K562 (cell line): Measurements from ENCODE around the gene MAP1S. TPM values are rescaled to one million over a fixed set of nuclear protein-coding genes. Genes with fewer than 3 reads are reported as not detected.
A peak's percentile ranks its signal among the peaks of the same experiment; 100 is the strongest.

ENCODE experiments used
- ATAC-seq: fragments of 200-7000 bp; cut with Tn5 transposase; 3 replicates; pipeline ENCODE4 v1.9.1; 2020; ENCODE audit warnings: moderate library complexity
- BruUV-seq: library from RNA; stranded (reverse); fragments of 400-500 nt; replicated peaks from 2 replicates; lab custom pipeline; 2021; lab: Mats Ljungman, UMichigan
- CTCF ChIA-PET: fragments of 300-600 bp; formaldehyde crosslinking; extraction: SDS; loops from one replicate; lab custom pipeline; 2021; ENCODE audit warnings: low intra/inter-chr PET ratio; lab: Yijun Ruan, JAX
- POLR2A ChIA-PET: fragments of 300-600, 350-650 bp; sonication (Branson Sonifier 250); formaldehyde crosslinking; extraction: SDS; loops from one replicate; lab custom pipeline; 2021; ENCODE audit warnings: antibody characterized with exemption, inconsistent platforms; lab: Yijun Ruan, JAX
- DNase-seq, 4 experiments: peaks; one replicate each; pipeline versions ENCODE4 v3.0.0 to v3.0.0-alpha.2; 2011 to 2018; ENCODE audit warnings: low spot score in 3 of 4, mixed read lengths in 3 of 4; ENCODE audit errors: extremely low read depth in 1 of 4
- FAIRE-seq: peaks from 2 replicates; lab custom pipeline; 2011; peaks lifted over from hg19 to GRCh38; lab: Jason Lieb, UNC
- H2AFZ ChIP-seq: 2 replicates; pipeline ENCODE4 v1.6.0; 2011; ENCODE audit warnings: low read depth, low read length, control low read depth, inconsistent platforms
- H3K27ac ChIP-seq: fragments of 200-600 bp; 3 replicates; pipeline ENCODE4 v1.8.0; 2011; ENCODE audit warnings: low read depth, mild to moderate bottlenecking, control low read depth, inconsistent platforms, low read length, moderate library complexity, mixed read lengths; ENCODE audit errors: extremely low read depth
- H3K27me3 ChIP-seq, 2 experiments: fragments of 300-600 bp in 1 of 2; 2 replicates in 1 of 2; 3 replicates in 1 of 2; pipeline versions ENCODE4 v1.6.0 to v1.8.0; 2011; ENCODE audit warnings: inconsistent platforms in 2 of 2, low read length in 2 of 2, mild to moderate bottlenecking in 1 of 2, mixed read lengths in 1 of 2, moderate library complexity in 1 of 2; ENCODE audit not compliant: control insufficient read depth in 2 of 2, insufficient read depth in 2 of 2
- H3K36me3 ChIP-seq: fragments of 300-600 bp; 3 replicates; pipeline ENCODE4 v1.8.0; 2011; ENCODE audit warnings: mild to moderate bottlenecking, low read length, inconsistent platforms; ENCODE audit not compliant: control insufficient read depth, insufficient read depth
- H3K4me1 ChIP-seq, 2 experiments: fragments of 200-600 bp in 1 of 2; replicated peaks in 1 of 2; 2 replicates in 1 of 2; 3 replicates in 1 of 2; pipeline versions ENCODE4 v1.5.1 to v1.8.0; 2011; ENCODE audit warnings: inconsistent platforms in 2 of 2, low read length in 2 of 2, mild to moderate bottlenecking in 1 of 2, mixed read lengths in 1 of 2, moderate library complexity in 1 of 2; ENCODE audit not compliant: control insufficient read depth in 2 of 2, insufficient read depth in 2 of 2
- H3K4me2 ChIP-seq: 2 replicates; pipeline ENCODE4 v1.6.1; 2011; ENCODE audit warnings: low read length, control low read depth, inconsistent platforms, mixed read lengths; ENCODE audit not compliant: insufficient read depth
- H3K4me3 ChIP-seq: fragments of 200-600 bp; sonication (generic), shearing (Covaris generic); 2 replicates; pipeline ENCODE4 v1.5.1; 2016; ENCODE audit warnings: control low read depth, inconsistent platforms
- H3K79me2 ChIP-seq: fragments of 200-600 bp; 3 replicates; pipeline ENCODE4 v1.8.0; 2011; ENCODE audit warnings: low read length, inconsistent platforms; ENCODE audit not compliant: control insufficient read depth, insufficient read depth
- H3K9ac ChIP-seq, 2 experiments: 2 replicates each; pipeline versions ENCODE4 v1.6.0 to v1.6.1; 2011; ENCODE audit warnings: low read depth in 2 of 2, low read length in 2 of 2, control low read depth in 1 of 2, inconsistent platforms in 1 of 2, mild to moderate bottlenecking in 1 of 2, mixed read lengths in 1 of 2; ENCODE audit not compliant: insufficient read depth in 1 of 2
- H3K9me1 ChIP-seq: one replicate; pipeline ENCODE4 v1.6.0; 2011; ENCODE audit warnings: inconsistent platforms, mild to moderate bottlenecking, low read length, moderate library complexity; ENCODE audit not compliant: control insufficient read depth, insufficient read depth
- H3K9me3 ChIP-seq: replicated peaks from 2 replicates; pipeline ENCODE4 v1.5.1; 2011; ENCODE audit warnings: low read depth, low read length, inconsistent platforms; ENCODE audit not compliant: control insufficient read depth, insufficient read depth
- H4K20me1 ChIP-seq: replicated peaks from 2 replicates; pipeline ENCODE4 v1.6.1; 2011; ENCODE audit warnings: low read length, inconsistent platforms, mixed read lengths; ENCODE audit not compliant: control insufficient read depth, insufficient read depth
- DIDO1 ChIP-seq: fragments of 450-650 bp; IDR thresholded peaks from 2 replicates; pipeline ENCODE4 v1.6.1; 2016; ENCODE audit warnings: low read depth, missing biosample characterization, missing genetic modification characterization
- HDAC1 ChIP-seq, 2 experiments: fragments of 450-650 bp; IDR thresholded peaks; 2 replicates each; pipeline ENCODE4 v1.6.1; 2016 to 2017; ENCODE audit warnings: inconsistent platforms in 1 of 2, mild to moderate bottlenecking in 1 of 2, moderate library complexity in 1 of 2
- POLR2B ChIP-seq: fragments of 450-650 bp; IDR thresholded peaks from 2 replicates; pipeline ENCODE4 v1.6.1; 2018; ENCODE audit warnings: low read depth; ENCODE audit not compliant: partially characterized antibody
- SUPT5H ChIP-seq: fragments of 450-650 bp; IDR thresholded peaks from 2 replicates; pipeline ENCODE4 v1.6.1; 2016
- ZC3H4 ChIP-seq: sonication (generic); formaldehyde crosslinking; IDR thresholded peaks from 2 replicates; pipeline ENCODE4 v1.9.0; 2021; ENCODE audit warnings: missing genetic modification reagents, borderline replicate concordance
- ZNF12 ChIP-seq: sonication (generic); formaldehyde crosslinking; IDR thresholded peaks from 2 replicates; pipeline ENCODE4 v1.4.0; 2020; ENCODE audit warnings: mild to moderate bottlenecking, missing genetic modification reagents
- ZNF184 ChIP-seq: sonication (generic); formaldehyde crosslinking; IDR thresholded peaks from 2 replicates; pipeline ENCODE4 v1.5.0; 2020; ENCODE audit warnings: missing genetic modification reagents
- WGBS: fragments of 100-300 bp; shearing (Covaris generic); methylation state at CpG from one replicate; pipeline ENCODE4 v1.1.6; 2016; ENCODE audit warnings: low coverage, mixed read lengths; ENCODE audit not compliant: insufficient coverage; ENCODE audit errors: missing lambda C conversion rate; 5-methylcytosine and 5-hydroxymethylcytosine counted together
- in situ Hi-C: fragments of 300-500 bp; cut with MboI; formaldehyde crosslinking; loops from 4 replicates; pipeline ENCODE4 v1.15.0; 2018; ENCODE audit warnings: inconsistent platforms, mixed read lengths
- intact Hi-C: fragments of 100-400 bp; cut with micrococcal nuclease; formaldehyde crosslinking; loops from 2 replicates; pipeline ENCODE4 v1.14.2; 2022
- polyA plus RNA-seq, 8 experiments: library from polyadenylated mRNA; depleted of rRNA in 4 of 8; stranded (reverse) in 5 of 8; unstranded in 3 of 8; fragments of >200 nt; fragmentation: Nextera tagmentation in 2 of 8; fragmentation: Illumina TruSeq in 1 of 8; extraction: Ambion mirVana in 2 of 8; extraction: Trizol in 1 of 8; gene quantifications; 2 replicates each; pipeline versions ENCODE4 v1.2.1 to v1.2.3, GENCODE V29; 2011 to 2014; ENCODE audit warnings: inconsistent platforms in 1 of 8, missing spikeins in 1 of 8
- total RNA-seq, 7 experiments: library from RNA; depleted of rRNA in 6 of 7; stranded (reverse); fragments of >200 nt in 6 of 7; fragmentation: Illumina TruSeq in 2 of 7; extraction: Trizol in 2 of 7; gene quantifications; 2 replicates each; pipeline versions ENCODE4 v1.2.1 to v1.2.3, GENCODE V29; 2011 to 2021; ENCODE audit warnings: low replicate concordance in 1 of 7
- TF ChIP-seq, protein P1 (sequence below): sonication (generic); formaldehyde crosslinking; IDR thresholded peaks from 2 replicates; pipeline ENCODE4 v1.8.0; 2022; ENCODE audit warnings: mild to moderate bottlenecking, missing genetic modification reagents

The MAP1S gene
- total and polyA plus RNA-seq, 9 of the 15 experiments (the other 6 are each of a cell fraction or from before 2014, with no cell fraction given): 2.0 to 81.0 (median 9.5) TPM

DNA sequence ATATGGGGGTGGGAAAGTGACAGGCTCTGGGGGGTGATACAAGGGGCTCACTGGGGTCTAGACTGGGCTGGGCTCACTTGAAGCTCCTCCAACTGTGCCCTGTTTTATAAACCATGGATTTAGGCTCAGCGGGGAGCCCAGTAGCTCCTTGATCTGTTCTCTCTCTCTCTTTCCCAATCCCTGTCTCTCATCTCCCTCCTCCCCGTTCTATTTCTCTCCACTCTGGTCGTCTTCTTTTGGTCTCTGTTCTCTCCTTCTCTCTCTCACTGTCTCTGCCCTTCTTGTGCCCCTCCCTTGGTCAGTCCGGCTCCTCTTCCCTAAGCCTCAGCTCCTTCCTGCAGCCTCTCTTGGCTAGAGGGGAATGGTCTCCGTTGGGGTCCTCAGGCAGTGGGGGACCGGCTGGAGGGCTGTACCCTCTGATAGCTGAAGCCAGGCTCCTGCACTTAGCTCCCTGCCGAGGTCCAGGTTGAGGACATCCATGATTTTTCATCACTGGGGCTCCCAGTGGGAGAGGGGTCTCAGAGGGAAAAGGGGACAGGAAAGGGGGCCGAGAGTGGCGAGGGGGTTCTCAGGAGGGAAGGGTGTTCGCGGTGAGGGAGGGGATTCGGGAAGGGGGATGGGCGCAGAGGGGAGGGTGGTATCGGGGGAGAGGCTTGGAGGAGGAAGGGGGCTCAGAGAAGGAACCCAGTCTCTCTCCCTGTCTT lies 39.6 kb upstream of the MAP1S start:
- no peak for DNase-seq
- ChIA-PET CTCF (no interaction called here), POLR2A (interaction anchor here (0.6 to 1.4 kb wide), 4 partner anchors 10 to 260 kb away, joined by 3 to 4 read pairs (median 3); no protein-coding TSS in a partner anchor)
- H3K27ac ChIP-seq: peak overlapping the region; percentile 37; the same call in 1 of the 3 replicates
- peak; percentile 61 for FAIRE-seq
- no peaks in the 10 kb centered on the region for H3K79me2 ChIP-seq
- ATAC-seq: no peak
- intact Hi-C loops (loop anchor here (10.0 kb wide), 1 partner anchor 225 kb away; no protein-coding TSS in a partner anchor), in situ Hi-C loops (no loop called here)
- 3% methylated on average over 7 of the region's 14 CpGs for WGBS
- peak overlapping the region; percentile 30; the same call in 1 of the 2 replicates for H3K4me3 ChIP-seq
- no peaks in the 10 kb centered on the region; a peak in 1 of 5 replicates for H3K27me3 ChIP-seq
- H3K9me1 ChIP-seq: no peaks in the 10 kb centered on the region
- H4K20me1 ChIP-seq: peaks cover 5% of the 10 kb centered on the region
- H3K9me3 ChIP-seq: no peaks in the 10 kb centered on the region
- H3K9ac ChIP-seq: peak overlapping the region in 1 of 2 experiments; percentile 72; a peak in 2 of 4 replicates
- H2AFZ ChIP-seq: peak overlapping the region; percentile 30
- no peaks in the 10 kb centered on the region for H3K36me3 ChIP-seq
- peak overlapping the region; percentile 54 for H3K4me2 ChIP-seq
- TF ChIP-seq ZNF12: no peak
- 0 out of 2 replicates have a peak, but pooled peaks have one; percentile 5 for TF ChIP-seq DIDO1
- TF ChIP-seq, protein P1, sequence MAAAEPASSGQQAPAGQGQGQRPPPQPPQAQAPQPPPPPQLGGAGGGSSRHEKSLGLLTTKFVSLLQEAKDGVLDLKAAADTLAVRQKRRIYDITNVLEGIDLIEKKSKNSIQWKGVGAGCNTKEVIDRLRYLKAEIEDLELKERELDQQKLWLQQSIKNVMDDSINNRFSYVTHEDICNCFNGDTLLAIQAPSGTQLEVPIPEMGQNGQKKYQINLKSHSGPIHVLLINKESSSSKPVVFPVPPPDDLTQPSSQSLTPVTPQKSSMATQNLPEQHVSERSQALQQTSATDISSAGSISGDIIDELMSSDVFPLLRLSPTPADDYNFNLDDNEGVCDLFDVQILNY (CRISPR knock-in tag): no peak
- peak; percentile 30 for TF ChIP-seq POLR2B
- TF ChIP-seq ZC3H4: no peak
- TF ChIP-seq ZNF184: no peak
- TF ChIP-seq HDAC1 (IDR thresholded peaks at IDR 0.05): 0 out of 4 replicates have a peak, but pooled peaks of 1 of the 2 experiments have one; percentile 10
- 0 out of 2 replicates have a peak, but pooled peaks have one; percentile 22 for TF ChIP-seq SUPT5H
- H3K4me1 ChIP-seq: peaks cover 8 to 15% of the 10 kb centered on the region in 2 experiments; a peak in 4 of 5 replicates
- no TSS peak for BruUV-seq
